Measurements from ENCODE around the gene SAC3D1.

Gene SAC3D1

GRCh38 chr11:65063532-65063931 is 22.5 kb downstream of the SAC3D1 start:
- no peak for DNase-seq

DNA sequence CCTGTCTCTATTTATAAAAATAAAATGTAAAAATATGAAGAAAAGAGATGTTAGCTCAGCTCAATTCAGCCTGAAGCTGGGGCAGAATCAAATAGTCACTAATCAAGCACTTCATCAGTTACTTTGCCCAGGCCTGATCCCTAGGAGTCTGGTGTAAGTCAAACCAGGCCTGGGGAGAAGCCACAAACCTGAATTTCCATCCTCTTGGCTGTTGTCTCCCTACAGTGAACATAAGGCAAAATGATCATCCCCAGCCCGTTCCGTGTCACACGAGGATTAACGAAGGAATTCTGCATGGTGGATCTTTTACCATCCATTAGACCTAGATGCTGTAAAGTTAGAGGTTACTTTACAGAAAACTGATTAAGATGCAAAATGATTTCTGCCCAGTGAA is 23.8 kb downstream of the SAC3D1 start:
- no peak for DNase-seq

DNA sequence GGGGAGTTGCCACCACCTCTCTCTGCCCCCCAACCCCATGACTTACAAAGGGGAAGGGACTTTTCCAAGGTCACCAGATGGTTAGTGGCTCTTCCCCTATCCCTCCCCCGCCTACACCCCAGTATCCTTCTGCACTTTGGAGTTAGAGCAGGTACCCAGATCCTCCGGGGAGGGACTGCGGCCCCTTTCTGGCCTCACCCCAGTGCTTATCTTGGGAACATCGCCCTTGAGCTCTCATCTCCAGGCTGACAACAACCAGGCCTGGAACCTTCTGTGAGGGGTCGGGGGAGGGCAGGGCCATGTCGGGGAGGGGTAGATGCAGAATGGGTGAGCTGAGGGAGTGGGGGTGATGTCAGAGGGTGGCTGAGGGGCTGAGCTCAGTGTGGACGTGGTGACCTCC is 24.8 kb downstream of the SAC3D1 start:
- no peak for DNase-seq

DNA sequence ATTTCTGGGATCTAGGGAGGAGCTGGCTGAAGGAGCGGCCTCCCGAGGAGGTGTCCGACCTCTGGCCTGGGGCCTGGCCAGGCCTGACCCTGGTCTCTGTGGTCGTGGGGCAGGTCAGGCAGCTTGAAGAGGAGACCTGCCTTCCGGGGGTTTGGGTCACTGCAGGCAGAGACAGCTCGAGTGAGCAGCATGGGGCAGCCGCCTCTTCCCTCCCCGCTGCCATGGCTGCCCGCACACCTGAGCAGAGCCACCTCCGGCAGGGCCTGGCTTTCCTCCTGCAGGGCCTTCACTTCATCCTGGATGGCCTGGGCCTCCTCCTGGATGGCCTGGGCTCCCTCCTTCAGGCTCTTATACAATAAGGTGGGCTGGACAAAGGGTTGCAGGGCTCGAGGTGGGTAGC is 25.3 kb downstream of the SAC3D1 start:
- no peak for DNase-seq

DNA sequence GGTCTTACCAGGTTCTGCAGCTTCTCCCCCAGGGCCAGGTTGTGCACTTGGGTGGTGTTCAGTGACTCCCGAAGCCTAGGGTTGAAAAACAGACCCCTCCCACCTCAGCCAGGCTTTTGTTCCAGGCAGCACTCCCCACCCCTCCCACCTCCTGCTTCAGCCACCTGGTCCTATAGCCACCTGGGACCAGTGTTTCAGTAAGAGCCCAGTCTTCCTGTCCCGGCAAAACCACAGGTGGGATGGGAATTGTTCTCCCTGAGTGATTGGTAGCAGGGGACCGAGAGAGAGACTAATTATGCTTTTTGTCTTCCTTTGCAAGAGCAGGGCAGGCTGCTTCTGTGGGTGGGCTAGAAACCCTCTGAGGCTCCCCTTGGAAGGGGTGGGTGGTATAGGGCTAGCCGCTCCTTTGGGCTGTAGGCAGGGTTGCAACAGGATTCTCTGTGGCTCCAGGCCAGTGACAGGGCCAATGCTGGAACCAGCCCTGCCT is 25.8 kb downstream of the SAC3D1 start:
- no peak for DNase-seq

- DNase-seq: no peak
Measured at GRCh38 chr11:65067446-65067845, 26.4 kb downstream of the SAC3D1 start.

- no peak for DNase-seq
Measured at GRCh38 chr11:65069217-65069616, 28.2 kb downstream of the SAC3D1 start.

GRCh38 chr11:65071907-65072630 is 31.1 kb downstream of the SAC3D1 start:
- DNase-seq: no peak

DNA sequence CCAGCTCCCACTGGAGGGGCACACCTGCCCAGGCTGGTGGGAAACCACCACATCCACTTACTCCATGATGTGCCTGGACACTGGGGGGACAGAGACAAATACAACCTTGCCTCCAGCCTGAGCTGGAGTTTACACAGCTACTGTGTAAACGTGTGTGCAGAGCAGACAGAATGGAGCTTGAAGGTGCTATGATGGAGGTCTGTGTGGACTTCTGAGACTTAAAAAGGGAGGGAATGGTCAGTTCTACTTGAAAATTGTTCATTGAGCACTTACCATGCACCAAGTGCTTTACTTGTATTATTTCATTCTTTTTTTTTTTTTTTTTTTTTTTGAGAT is 31.6 kb downstream of the SAC3D1 start:
- no peak for DNase-seq

DNA sequence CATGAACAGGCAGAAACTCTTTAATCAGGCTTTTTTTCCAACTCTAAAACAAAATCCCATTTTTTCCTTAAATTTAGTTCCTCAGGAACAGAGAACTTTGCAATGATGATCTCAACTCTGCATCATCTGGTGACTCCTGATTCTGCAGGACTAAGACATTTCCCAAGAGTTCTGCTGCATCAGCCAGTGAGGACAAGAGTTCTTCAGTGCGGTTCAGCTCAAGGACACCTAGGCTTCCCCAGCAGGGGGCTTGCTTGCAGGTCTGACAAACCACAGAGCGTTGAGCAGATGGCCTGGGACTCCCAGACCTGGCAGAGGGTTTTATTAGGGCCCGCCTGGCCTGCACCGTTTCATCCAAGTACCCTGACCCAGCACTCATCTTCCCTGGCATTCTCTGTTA is 36.4 kb downstream of the SAC3D1 start:
- DNase-seq: no peak

GRCh38 chr11:65078151-65078550 is 37.1 kb downstream of the SAC3D1 start:
- peak; percentile 49 for DNase-seq

DNA sequence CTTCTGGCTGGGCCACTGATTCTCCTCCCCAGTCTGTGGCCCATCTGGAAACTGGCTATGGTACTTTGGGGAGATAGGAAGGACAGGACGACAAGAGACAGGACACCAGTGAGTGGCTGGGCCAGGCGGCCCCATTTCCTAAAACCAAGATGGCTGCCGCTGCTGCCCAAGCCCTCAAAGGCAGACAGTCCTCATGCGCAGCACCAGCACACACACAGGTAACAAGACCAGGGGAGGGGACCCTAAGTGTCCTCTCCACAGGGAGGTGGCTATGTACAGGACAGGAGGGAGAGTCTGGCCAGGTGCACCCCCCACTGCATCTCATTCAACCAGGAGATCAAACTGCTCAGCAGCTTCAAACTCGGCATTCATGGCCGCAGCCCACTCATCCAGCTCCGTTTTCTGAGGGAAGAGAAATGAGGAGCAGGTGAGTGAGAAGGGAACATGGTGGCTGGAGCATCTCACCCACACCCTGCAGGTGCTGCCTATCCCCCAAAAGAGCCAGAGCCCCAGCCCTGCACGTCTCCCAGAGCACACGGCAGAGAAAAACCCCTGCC is 37.9 kb downstream of the SAC3D1 start:
- DNase-seq: no peak

DNA sequence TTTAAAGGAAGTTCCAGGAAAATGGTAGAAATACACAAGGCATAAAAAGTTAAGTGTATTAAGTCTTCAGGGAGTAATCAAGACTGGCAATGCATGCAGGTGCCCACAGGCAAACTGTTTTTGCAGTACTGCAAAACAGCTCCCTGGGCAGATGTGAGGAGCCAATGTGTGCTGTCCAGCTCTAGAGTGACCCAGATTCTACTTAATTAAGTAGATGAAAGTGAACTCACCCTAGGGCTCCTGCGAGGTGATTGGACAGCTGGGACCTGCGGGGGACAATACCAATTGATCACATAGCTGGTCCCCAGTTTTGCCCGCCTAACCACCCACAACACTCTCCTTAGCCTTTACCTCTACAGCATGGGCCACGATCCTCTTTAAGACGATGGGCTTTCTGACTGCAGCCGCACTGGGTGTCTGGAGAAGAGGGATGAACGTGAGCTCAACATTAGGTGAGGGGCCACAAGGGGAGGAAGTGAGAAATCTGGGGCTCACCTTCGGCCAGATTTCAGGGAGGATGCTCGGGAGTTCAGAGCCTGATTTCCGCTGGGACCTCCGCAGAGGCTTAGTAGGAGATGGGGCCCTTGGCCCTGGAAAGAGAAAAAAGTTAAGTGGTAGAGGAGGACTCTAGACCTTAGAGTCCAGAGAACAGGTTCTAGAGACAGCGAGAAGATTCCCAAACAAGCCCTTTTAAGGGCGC is 42.3 kb downstream of the SAC3D1 start:
- DNase-seq: no peak

GRCh38 chr11:65083834-65084597 is 43.0 kb downstream of the SAC3D1 start, which contains the start of the genes CDCA5 and ZFPL1:
TSS of gene CDCA5 (minus strand) at chr11:65084040. CDS start at chr11:65083978, 62 bp downstream.
TSS of gene ZFPL1 (plus strand) at chr11:65084222. CDS start at chr11:65084699, 477 bp downstream.
- peak; percentile 93 for DNase-seq

DNA sequence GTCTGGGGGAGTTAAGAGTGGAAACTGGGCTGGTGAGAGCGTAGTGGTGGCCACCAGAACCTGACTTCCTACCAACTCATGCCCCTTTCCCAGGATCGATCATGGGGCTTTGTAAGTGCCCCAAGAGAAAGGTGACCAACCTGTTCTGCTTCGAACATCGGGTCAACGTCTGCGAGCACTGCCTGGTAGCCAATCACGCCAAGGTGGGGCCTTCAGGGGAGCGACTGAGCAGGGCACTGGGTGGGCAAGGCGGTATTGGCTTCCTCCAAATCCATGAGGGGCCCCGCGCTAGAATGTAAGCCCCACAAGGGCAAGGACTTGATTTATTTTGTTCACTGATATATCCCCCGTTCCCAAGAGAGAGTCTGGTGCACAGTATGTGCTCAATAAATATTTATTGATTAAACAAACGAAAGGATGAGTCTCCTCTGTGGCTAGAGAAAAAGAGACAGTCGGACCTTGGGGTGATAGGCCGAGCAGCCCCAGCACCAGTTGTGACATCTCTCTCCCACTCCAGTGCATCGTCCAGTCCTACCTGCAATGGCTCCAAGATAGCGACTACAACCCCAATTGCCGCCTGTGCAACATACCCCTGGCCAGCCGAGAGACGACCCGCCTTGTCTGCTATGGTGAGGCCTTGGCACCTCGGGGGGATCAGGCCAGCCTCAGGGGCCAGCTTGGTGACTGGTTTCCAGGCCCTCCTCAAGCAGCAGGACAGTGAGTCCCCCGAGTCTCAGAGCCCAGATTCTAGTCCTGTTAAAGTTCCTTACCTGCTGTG is 43.8 kb downstream of the SAC3D1 start:
- DNase-seq: no peak

GRCh38 chr11:65085446-65085845 is 44.4 kb downstream of the SAC3D1 start:
- no peak for DNase-seq

- DNase-seq: no peak
Measured at GRCh38 chr11:65086809-65087208, 45.8 kb downstream of the SAC3D1 start.

DNA sequence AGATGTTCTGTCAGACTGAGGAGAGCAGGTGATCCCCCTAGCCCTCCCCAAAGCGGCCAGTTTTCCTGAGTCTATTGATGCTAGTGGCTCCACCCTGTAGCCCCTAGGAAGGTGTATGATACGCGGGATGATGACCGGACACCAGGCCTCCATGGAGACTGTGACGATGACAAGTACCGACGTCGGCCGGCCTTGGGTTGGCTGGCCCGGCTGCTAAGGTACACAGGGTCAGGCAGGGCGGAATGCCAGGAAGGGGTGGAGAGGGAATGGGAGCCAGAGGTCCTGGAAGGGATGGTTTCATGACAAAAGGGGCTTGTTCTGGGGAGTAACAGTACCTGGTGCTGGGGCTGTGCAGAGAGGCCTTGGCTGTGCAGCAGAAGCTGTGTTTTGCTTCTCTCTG is 46.2 kb downstream of the SAC3D1 start:
- DNase-seq: no peak

DNA sequence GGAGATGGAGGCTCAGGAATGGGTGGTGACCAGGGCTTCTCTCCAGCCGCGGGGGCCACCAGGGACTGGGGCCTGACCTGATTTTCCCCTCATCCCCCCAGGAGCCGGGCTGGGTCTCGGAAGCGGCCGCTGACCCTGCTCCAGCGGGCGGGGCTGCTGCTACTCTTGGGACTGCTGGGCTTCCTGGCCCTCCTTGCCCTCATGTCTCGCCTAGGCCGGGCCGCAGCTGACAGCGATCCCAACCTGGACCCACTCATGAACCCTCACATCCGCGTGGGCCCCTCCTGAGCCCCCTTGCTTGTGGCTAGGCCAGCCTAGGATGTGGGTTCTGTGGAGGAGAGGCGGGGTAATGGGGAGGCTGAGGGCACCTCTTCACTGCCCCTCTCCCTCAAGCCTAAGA is 46.8 kb downstream of the SAC3D1 start:
- no peak for DNase-seq

DNA sequence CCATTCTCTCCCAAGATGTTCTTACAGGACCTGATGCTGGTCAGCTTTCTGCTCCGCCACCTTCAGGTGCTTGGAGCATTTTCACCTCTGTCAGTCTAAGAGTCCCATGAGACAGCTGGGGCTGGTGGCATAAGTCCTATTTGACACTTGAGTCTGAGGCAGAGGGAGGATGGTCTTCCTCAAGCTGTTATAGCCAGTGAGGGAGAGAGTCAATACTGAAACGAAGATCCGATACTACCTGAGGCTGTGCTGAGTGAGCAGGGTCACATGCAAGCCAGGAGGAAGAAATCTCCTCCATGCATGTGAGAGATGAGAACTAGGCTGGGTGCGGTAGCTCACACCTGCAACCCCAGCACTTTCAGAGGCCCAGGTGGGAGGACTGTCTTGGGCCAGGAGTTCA is 48.6 kb downstream of the SAC3D1 start:
- DNase-seq: no peak

DNA sequence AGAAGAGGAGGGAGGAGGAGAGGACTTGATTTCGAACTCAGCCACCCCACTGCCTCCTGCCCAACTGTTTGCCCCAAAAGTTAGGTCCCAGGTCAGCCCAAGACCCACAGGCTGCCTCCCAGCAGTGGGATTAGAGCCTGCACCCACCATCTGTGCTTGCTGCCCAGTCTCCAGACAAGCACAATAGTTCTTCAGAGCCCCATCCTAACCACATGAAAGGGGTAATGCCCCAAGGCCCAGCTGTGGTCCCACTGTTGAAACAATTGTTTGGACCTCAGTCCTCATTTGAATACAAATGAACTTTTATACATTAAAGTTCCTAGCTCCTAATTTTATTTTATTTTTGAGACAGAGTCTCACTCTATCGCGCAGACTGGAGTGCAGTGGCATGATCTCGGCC is 49.6 kb downstream of the SAC3D1 start:
- DNase-seq: no peak

Data from GDM1 (cell line).